Measurements from ENCODE around the gene FOXL3. TPM values are rescaled to one million over a fixed set of nuclear protein-coding genes. Genes with fewer than 3 reads are reported as not detected.

FOXL3 gene
- total RNA-seq, 3 donors from 2014 or later: not detected

DNA sequence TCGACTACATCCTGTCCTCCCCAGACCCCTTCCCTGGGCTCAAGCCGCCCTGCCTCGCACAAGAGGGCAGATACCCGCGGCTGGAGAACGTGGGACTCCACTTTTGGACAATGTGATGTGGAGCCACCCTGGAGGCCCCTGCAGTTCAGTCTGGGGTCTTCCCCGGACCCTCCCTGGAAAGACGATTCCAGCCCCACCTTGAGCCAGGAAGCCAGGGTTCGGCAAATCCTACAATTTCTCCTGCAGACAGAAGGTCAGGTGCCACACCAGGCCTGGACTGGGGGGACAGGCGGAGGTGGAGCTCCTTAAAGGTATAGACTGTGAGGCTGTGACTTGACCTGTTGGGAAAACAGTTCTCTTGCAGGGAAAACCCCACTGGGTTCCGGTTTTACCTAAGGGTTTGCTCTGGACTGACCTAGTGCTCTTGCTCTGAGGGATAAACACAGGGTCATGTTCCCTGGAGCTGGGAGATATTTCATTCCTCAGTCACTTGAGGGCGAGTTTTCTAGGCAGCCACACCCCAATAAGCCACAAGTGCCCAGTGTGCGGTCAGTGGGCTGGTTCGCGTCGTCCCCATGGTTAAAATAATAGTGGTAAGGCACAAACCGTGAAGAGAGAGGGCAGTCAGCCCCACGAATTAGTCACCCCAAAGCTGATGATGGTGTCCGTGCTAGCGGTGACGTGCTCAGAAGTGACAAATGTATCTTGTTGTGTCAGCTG, 1.6 kb downstream of the FOXL3 start:
- intact Hi-C loops (cut with DNase I; ENCODE audit: low total_unique reads): no loop called here
- Histone ChIP-seq H3K27me3 (peaks cover 10 to 80% of the 10 kb centered on the region in 2 donors), H3K9me3 (no peaks in the 10 kb centered on the region), H3K4me3 (no peak overlapping the region), H3K27ac (no peak overlapping the region), H3K4me1 (no peaks in the 10 kb centered on the region), H3K36me3 (no peaks in the 10 kb centered on the region)
- no peak for TF ChIP-seq CTCF (IDR thresholded peaks at IDR 0.05)
- TF ChIP-seq POLR2A (IDR thresholded peaks at IDR 0.05): no peak
- TF ChIP-seq POLR2AphosphoS5 (IDR thresholded peaks at IDR 0.05): no peak
- peak in 1 of 2 donors; percentile 33 for DNase-seq (ENCODE audit: low spot score in 2 of 2)

GRCh38 chr7:292226-292625, 2.3 kb downstream of the FOXL3 start:
- Histone ChIP-seq H3K4me3 (no peak overlapping the region), H3K9me3 (no peaks in the 10 kb centered on the region), H3K4me1 (no peaks in the 10 kb centered on the region), H3K27me3 (peaks cover 10 to 80% of the 10 kb centered on the region in 2 donors), H3K27ac (no peak overlapping the region), H3K36me3 (no peaks in the 10 kb centered on the region)
- TF ChIP-seq POLR2A (IDR thresholded peaks at IDR 0.05) (no peak), CTCF (IDR thresholded peaks at IDR 0.05) (no peak), POLR2AphosphoS5 (IDR thresholded peaks at IDR 0.05) (no peak)
- intact Hi-C loops (cut with DNase I; ENCODE audit: low total_unique reads): no loop called here
- no peak for DNase-seq (ENCODE audit: low spot score in 2 of 2)

DNA sequence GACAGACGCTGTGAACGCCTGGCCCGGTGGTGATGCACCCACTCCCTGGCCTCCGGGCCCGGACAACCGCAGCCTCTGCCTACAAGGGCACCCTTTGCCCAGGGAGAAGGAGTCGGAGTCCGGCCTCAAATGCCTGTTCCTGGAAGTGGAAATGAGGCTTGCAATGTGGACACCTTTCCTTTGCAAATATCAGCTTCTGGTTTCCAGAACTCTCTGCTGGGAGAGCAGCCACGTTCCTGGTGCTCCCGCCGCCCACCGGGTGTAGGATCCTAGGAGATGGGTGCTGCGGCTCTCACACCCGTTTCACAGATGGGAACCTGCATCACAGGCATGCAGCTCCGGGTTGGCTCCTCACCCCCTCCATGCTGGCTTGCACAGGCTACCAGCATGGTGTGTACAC, 2.9 kb downstream of the FOXL3 start:
- Histone ChIP-seq H3K9me3 (no peaks in the 10 kb centered on the region), H3K27me3 (peaks cover 10 to 80% of the 10 kb centered on the region in 2 donors), H3K4me3 (no peak overlapping the region), H3K36me3 (no peaks in the 10 kb centered on the region), H3K27ac (no peak overlapping the region), H3K4me1 (no peaks in the 10 kb centered on the region)
- intact Hi-C loops (cut with DNase I; ENCODE audit: low total_unique reads): no loop called here
- DNase-seq (ENCODE audit: low spot score in 2 of 2): peak in 1 of 2 donors; percentile 28
- TF ChIP-seq POLR2A (IDR thresholded peaks at IDR 0.05): no peak
- no peak for TF ChIP-seq POLR2AphosphoS5 (IDR thresholded peaks at IDR 0.05)
- TF ChIP-seq CTCF (IDR thresholded peaks at IDR 0.05): no peak

GRCh38 chr7:293681-294439, 3.9 kb downstream of the FOXL3 start:
- TF ChIP-seq CTCF (IDR thresholded peaks at IDR 0.05) (no peak), POLR2A (IDR thresholded peaks at IDR 0.05) (no peak), POLR2AphosphoS5 (IDR thresholded peaks at IDR 0.05) (no peak)
- peak in 1 of 2 donors; percentile 35 for DNase-seq (ENCODE audit: low spot score in 2 of 2)
- Histone ChIP-seq H3K4me1 (no peaks in the 10 kb centered on the region), H3K27me3 (peaks cover 10 to 70% of the 10 kb centered on the region in 2 donors), H3K4me3 (no peak overlapping the region), H3K9me3 (no peaks in the 10 kb centered on the region), H3K36me3 (no peaks in the 10 kb centered on the region), H3K27ac (no peak overlapping the region)
- intact Hi-C loops (cut with DNase I; ENCODE audit: low total_unique reads): no loop called here

All from breast epithelium (tissue), 4 donors.